SK-N-SH (cell line): Measurements from ENCODE around the gene RABGAP1L.

Experiments used
- SIN3A ChIP-seq: IDR thresholded peaks from 2 replicates; pipeline ENCODE4 v1.6.1; 2012; ENCODE audit warnings: low read depth, mild to moderate bottlenecking, low read length, moderate library complexity, borderline replicate concordance
- TF ChIP-seq, protein P1 (sequence below): IDR thresholded peaks from 2 replicates; pipeline ENCODE4; 2012

DNA sequence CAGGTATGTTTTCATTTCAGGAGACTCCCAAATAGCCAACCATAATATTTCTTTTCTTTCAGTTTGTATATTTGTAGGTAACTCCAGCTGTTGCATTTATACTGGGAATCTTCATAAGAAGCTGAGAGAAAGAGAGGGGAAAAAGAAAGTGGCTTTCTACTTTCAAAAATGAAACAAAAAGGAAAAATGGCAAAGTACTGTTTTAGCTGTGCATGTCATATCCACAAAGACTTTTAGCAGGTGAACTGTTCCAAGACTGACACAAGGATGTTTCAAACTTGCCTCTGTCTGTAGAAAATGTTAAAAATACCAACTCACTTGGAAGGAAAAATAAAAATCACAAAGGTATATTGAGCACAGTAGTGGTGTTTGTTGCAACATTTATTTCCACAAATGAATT lies 798.5 kb downstream of the RABGAP1L start:
- TF ChIP-seq SIN3A, result no peak
- TF ChIP-seq, protein P1, sequence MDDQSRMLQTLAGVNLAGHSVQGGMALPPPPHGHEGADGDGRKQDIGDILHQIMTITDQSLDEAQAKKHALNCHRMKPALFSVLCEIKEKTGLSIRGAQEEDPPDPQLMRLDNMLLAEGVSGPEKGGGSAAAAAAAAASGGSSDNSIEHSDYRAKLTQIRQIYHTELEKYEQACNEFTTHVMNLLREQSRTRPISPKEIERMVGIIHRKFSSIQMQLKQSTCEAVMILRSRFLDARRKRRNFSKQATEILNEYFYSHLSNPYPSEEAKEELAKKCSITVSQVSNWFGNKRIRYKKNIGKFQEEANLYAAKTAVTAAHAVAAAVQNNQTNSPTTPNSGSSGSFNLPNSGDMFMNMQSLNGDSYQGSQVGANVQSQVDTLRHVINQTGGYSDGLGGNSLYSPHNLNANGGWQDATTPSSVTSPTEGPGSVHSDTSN, result no peak
